GM11168 (cell line): Measurements from ENCODE around the gene PIBF1.
"Not testable (repeated sequence)": the region's sequence is repeated elsewhere in the genome, so short reads cannot be mapped to it uniquely, and the experiment has no call there.

ENCODE experiments used
- in situ Hi-C: fragments of 300-500 bp; cut with MboI; formaldehyde crosslinking; loops from one replicate; pipeline ENCODE4 v1.12.0; 2022; ENCODE audit warnings: low sequenced_read_pairs; ENCODE audit not compliant: unreplicated experiment

Gene PIBF1

GRCh38 chr13:72889495-72889894 lies 107.6 kb downstream of the PIBF1 start:
- in situ Hi-C loops: no loop called here

DNA sequence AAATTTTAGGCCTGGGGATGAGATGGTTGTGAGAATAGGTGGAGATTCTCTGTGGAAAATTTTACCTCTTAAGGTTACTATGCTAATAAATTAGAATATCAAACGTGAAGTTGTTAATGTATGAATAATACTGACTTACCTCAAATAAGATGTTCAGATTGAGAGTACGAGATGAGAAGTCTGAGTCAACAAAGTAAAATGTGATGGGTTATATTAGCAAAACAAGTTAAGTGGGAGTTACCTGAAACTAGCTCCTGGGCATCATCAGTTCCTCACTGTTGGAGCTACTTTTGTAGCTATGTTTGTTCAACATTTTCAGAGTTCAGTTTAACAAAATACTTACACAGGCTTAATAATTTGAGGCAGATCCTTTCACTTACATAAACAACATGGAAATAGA lies 108.6 kb downstream of the PIBF1 start:
- in situ Hi-C loops: no loop called here

- in situ Hi-C loops: no loop called here
Observed at GRCh38 chr13:72891423-72891822, 109.5 kb downstream of the PIBF1 start.

DNA sequence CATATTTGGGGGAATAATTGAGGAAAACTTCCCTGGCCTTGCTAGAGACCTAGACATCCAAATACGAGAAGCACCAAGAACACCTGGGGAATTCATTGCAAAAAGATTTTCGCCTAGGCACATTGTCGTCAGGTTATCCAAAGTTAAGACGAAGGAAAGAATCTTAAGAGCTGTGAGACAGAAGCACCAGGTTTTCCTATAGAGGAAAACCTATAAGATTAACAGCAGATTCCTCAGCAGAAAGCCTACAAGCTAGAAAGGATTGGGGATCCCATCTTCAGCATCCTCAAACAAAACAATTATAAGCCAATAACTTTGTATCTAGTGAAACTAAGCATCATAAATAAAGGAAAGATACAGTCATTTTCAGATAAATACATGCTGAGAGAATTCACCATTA lies 114.9 kb downstream of the PIBF1 start:
- in situ Hi-C loops: no loop called here

- in situ Hi-C loops: not testable (repeated sequence)
Observed at GRCh38 chr13:72901546-72901945, 119.6 kb downstream of the PIBF1 start.

DNA sequence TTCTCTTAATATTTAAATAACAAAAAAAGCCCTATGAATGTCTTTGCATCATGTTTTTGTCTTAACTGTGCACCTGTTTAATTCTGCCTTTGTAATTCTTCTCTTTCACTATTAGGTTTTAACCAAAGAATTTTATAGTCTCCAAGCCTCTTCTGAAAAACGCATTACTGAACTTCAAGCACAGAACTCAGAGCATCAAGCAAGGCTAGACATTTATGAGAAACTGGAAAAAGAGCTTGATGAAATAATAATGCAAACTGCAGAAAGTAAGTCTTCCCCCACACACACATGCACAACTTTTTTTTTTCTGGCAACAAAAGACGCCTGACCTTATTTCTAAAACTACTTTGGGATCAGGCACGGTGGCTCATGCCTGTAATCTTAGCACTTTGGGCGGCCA lies 126.5 kb downstream of the PIBF1 start:
- in situ Hi-C loops: no loop called here

- in situ Hi-C loops: no loop called here
Observed at GRCh38 chr13:72911981-72912380, 130.0 kb downstream of the PIBF1 start.

DNA sequence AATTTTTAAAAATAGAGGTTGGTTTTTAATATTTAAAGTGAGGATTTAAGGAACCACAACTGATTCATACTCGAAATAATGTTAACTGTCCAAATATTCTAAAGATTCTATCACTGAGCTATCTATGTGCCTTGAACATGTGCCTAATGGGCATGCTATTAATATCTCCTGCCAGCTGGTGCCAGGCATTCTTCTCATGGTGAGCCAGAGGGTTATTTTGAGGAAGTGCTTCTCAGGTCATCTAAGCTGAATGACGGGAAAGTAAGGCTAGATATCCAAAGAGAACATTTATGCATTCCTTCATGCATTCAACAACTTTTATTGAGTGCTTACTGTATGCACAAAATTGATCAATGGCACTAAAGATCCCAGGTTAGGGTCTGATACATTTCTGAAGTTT lies 138.2 kb downstream of the PIBF1 start:
- in situ Hi-C loops: no loop called here

- in situ Hi-C loops: no loop called here
Observed at GRCh38 chr13:72931311-72931710, 149.4 kb downstream of the PIBF1 start.

DNA sequence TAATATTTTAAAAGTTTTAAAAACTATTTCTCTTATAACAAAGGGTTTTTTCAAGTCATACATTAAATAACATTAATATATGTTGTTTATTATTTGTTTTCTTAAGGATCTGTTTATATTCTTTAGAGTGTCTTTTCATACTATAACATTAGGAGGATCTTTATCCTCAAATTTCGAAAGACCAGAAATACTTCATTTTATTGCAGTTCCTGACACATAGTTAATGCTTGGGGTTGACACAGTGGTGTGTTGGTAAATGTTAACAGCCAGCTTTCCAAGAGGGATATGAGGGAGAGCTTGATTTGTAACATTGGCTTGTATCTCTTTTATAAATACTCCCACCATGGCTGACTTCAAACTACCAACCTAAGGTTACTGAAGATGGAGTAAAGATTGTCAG lies 150.3 kb downstream of the PIBF1 start:
- in situ Hi-C loops: no loop called here

GRCh38 chr13:72946267-72946666 lies 164.3 kb downstream of the PIBF1 start:
- in situ Hi-C loops: not testable (repeated sequence)

DNA sequence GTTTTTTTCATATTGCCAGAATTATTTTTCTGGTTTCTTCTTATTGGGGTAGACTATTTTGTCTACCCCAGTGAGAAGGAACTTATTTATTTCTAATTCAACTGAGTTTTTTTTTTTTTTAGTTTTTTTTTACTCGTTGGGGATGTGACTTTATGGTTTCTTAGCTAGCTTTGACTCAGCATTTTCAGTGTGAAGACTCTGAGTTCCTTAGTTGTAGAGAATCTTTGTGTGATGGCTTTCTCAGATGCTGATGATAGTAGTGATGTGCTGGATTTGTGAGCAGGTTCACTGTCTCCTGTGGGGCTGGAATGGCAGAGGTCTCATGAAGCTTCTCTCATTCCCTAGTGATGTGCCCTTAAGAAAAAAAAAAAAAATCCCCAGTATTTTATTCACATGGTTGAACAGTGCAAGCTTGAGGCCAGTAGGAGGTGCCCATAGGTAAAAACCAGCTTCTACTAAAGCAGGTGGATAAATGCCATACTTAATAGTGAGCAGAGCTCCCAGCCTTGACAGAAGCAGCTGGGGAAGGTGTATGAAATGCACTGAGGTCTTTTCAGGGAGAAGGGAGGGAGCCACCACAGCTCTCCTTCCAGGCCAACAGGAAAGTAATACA lies 170.7 kb downstream of the PIBF1 start:
- in situ Hi-C loops: no loop called here

DNA sequence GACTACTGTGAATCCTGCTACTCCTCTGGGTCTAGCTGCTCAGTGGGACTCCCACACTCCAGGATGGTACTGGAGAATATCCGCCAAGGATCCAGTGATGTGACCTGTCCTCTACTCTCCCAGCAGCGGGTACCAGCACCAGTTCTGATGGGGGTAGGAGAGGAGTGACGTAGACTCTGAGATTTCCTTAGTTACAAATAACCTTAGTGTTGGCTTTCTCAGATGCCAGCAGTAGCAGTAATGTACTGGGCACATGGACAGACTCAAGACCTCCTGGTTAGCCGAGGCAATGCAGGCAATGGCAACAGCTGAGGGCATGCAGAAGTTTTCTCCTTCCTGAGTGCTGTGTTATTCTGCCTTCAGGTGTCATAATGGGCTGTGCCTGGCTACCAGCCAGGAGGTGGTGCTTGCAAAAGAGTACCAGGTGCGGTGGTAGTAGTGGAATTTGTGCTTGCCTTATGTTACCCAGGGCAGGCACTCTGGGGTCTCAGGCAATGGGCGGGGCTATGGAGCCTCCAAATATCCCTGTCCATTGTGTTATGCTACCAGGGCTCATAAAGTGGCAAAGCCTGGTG lies 171.5 kb downstream of the PIBF1 start:
- in situ Hi-C loops: no loop called here

DNA sequence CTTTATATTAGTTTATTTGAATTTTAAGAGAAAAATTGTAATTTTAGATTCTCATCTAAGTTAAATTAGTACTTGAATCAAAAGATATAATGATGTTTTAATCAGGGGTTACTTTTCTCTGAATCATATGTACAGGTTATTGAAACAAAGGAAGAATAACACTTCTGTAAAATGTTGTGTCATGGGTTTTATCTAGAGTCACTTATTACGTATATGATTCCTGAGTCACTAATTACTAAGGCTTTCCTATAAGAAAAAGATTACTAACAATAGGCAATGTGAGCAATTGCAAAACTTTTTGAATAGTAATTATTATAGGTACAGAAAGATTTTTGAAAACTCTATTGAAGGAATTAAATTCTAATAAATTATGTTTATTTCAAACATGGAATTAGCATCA lies 177.7 kb downstream of the PIBF1 start:
- in situ Hi-C loops: no loop called here

DNA sequence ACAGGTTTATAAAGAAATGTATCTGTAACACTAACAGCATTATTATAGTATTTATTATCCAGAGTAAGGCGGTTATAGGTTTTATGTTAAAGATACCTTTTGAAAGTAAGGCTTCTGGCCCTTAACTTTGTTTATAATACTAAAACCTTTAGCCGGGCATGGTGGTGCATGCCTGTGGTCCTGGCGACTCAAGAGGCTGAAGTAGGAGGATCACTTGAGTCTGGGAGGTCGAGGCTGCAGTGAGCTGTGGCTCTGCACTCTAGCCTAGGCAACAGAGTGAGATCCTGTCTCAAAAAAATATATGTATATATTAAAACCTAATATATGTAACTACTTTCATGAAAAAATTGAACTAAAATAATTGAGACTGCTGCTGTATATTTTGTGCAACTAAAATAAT lies 178.2 kb downstream of the PIBF1 start:
- in situ Hi-C loops: no loop called here

DNA sequence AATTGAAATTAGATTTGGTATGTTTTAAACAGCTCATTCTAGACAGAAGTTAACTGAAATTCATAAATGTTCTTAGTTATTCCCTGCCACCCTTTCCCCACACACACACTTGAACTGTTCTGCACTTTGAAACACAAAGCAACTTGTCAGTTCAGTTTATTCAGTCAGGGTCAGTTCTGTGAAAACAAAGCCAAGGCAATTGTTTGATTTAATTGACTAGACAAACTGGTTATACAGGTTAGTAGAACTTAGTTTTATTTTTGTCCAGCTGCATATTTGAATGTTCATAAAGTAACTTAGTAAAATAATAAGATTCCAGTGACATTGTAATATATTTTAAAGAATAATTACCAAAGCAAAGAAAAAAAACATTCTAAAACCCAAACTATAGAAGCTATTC lies 178.6 kb downstream of the PIBF1 start:
- in situ Hi-C loops: no loop called here

DNA sequence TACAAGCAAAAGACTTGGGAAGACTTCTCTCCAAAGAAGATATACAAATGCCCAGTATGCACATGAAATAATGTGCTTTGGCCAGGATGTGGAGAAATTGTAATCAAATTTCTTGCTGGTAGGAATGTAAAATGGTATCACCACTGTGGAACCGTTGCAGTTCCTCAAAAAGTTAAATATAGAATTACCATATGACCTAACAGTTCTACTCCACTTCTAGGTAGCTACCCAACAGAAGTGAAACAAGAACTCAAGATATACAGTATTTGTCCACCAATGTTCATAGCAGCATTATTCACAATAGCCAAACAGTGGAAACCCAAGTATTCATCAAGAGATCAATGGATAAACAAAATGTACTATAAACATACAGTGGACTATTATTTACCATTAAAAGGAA lies 181.8 kb downstream of the PIBF1 start:
- in situ Hi-C loops: no loop called here

GRCh38 chr13:72970301-72970880 lies 188.5 kb downstream of the PIBF1 start:
- in situ Hi-C loops: no loop called here

GRCh38 chr13:72970956-72971355 lies 189.0 kb downstream of the PIBF1 start:
- in situ Hi-C loops: no loop called here

- in situ Hi-C loops: no loop called here
Observed at GRCh38 chr13:72973234-72973633, 191.3 kb downstream of the PIBF1 start.

DNA sequence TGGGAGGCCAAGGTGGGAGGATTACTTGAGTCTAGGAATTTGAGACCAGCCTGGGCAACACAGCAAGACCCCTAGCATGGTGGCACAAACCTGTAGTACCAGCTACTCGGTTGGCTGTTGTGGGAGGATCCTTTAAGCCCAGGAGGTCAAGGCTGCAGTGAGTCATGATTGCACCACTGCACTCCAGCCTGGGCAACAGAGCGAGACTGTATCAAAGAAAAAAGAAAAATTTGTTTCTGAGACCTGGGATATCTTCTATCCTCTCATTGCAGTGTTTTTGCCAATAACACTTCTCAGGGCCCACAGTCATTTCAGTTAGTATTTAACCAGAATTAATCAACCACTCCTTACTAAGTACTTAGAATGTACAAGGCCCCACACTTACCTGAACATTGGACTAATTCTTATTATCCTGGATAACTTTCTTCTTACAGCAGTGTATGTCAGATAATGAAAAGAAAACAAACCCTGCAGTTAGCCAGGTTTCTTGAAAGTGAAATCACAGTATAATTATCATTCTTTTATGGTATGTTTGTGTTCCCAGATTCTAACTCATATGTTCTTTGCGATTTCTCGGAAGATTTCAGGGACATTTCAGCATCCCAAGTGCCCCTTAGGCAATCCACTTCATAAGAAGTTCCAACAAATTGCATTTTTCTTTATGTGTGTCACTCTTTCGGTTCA lies 201.3 kb downstream of the PIBF1 start:
- in situ Hi-C loops: no loop called here

DNA sequence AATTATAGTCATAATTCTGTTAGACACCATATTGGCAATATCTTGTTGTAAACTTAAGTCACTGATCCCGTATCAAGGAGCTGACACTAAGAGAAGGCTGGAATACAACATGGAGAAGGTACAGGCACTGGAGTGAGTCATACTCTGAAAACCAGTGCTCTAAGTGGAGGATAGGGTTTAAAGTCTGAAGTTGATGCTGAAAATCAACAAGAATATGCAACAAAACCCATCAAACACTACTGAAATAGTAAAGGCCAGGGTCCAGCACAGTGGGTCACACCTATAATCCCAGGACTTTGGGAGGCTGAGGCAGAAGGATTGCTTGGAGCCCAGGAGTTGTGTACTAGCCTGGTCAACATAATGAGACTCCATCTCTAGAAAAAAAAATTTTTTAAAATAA lies 203.7 kb downstream of the PIBF1 start:
- in situ Hi-C loops: no loop called here
